Activated T-helper 2 cell treated with anti-CD3 and anti-CD28 coated beads, Interferon-gamma antibody, Interleukin-2, Interleukin-4, amounts not matched to agents 10 μg/mL and 5 μg/mL and 100 μg/mL, durations not matched to agents 14 hours and 24 hours and 36 hours (primary cell): ENCODE measurements around the gene CHST7. TPM values are rescaled to one million over a fixed set of nuclear protein-coding genes. Genes with fewer than 3 reads are reported as not detected.

Experiments
- DNase-seq: peaks from one replicate; pipeline ENCODE4 v3.0.0; 2021; ENCODE audit warnings: low spot score
- H3K27ac Mint-ChIP-seq: one replicate; pipeline ENCODE4 v1.8.0; 2021; ENCODE audit warnings: mixed read lengths
- H3K27me3 Mint-ChIP-seq: one replicate; pipeline ENCODE4 v1.8.0; 2021; ENCODE audit warnings: low read depth, mixed read lengths
- H3K36me3 Mint-ChIP-seq: one replicate; pipeline ENCODE4 v1.8.0; 2021; ENCODE audit warnings: low read depth, mixed read lengths
- H3K4me1 Mint-ChIP-seq: one replicate; pipeline ENCODE4 v1.8.0; 2021; ENCODE audit warnings: low read depth, mixed read lengths
- H3K4me3 Mint-ChIP-seq: one replicate; pipeline ENCODE4 v1.8.0; 2021; ENCODE audit warnings: low read depth, mild to moderate bottlenecking, moderate library complexity, mixed read lengths
- H3K9me3 Mint-ChIP-seq: one replicate; pipeline ENCODE4 v1.8.0; 2021; ENCODE audit warnings: mixed read lengths
- intact Hi-C: fragments of 100-400 bp; cut with micrococcal nuclease; formaldehyde crosslinking; loops from one replicate; pipeline ENCODE4 v1.15.1; 2023
- total RNA-seq: library from RNA; stranded (reverse); gene quantifications from 2 replicates; pipeline ENCODE4 v1.2.3, GENCODE V29; 2022

The CHST7 gene
- total RNA-seq, 1 donor from 2014 or later = 3.8 TPM

DNA sequence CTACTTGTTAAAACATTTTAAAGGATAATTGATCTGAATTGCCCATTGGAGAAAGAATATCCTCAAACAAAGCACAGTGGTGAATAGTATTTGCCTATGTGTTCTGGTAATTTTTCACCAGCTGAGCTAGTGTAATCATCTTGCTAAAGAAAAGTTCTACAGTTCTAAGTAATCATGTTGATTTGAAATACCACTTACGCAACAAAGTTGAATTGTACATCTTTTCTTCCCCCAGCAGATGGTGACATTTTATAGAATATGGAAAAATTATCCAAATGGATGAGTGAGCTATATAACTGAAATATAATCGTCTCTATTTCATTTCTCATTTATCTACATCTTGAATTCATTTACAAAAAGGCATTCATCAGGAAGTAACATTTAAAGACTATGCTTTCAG is 18.6 kb upstream of the CHST7 start:
- DNase-seq = no peak
- H3K27ac Mint-ChIP-seq = no peak overlapping the region

DNA sequence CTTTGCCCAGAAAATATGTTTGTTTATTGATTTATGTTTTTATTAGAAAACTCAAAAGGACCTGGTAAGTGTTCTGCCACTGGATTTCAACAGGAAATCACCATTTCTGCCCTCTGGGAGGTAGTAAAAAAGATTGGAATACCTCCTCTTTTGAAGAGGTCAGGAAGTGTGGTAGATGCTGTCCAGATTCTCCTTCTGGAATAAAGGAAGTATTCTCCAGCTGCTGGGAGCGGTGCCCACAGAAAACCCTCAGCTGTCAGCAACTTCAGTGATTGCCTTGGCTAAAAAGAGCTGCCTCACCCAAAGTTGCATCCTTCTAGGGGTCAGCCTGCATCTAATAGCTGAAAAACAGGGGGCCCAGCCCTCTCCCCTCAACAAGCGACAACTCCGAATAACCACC is 14.5 kb upstream of the CHST7 start:
- no peaks in the 10 kb centered on the region for H3K27me3 Mint-ChIP-seq
- intact Hi-C loops = no loop called here

More for the DNA sequence above, 18.6 kb upstream of the CHST7 start:
- H3K4me1 Mint-ChIP-seq = peaks cover 2% of the 10 kb centered on the region
- H3K9me3 Mint-ChIP-seq = no peaks in the 10 kb centered on the region
- H3K4me3 Mint-ChIP-seq = no peak overlapping the region
- peaks cover 4% of the 10 kb centered on the region for H3K36me3 Mint-ChIP-seq
- no peaks in the 10 kb centered on the region for H3K27me3 Mint-ChIP-seq
- intact Hi-C loops = no loop called here

GRCh38 chrX:46561824-46562657 is 11.5 kb upstream of the CHST7 start:
- Mint-ChIP-seq H3K4me1 (peaks cover 15% of the 10 kb centered on the region), H3K36me3 (no peaks in the 10 kb centered on the region), H3K9me3 (no peaks in the 10 kb centered on the region), H3K27ac (peak overlapping the region; percentile 22), H3K27me3 (no peaks in the 10 kb centered on the region), H3K4me3 (no peak overlapping the region)
- DNase-seq = no peak
- intact Hi-C loops = no loop called here

More for the DNA sequence above, 14.5 kb upstream of the CHST7 start:
- H3K9me3 Mint-ChIP-seq = no peaks in the 10 kb centered on the region
- no peak for DNase-seq
- no peak overlapping the region for H3K4me3 Mint-ChIP-seq
- peaks cover 15% of the 10 kb centered on the region for H3K4me1 Mint-ChIP-seq
- H3K27ac Mint-ChIP-seq = no peak overlapping the region
- no peaks in the 10 kb centered on the region for H3K36me3 Mint-ChIP-seq

DNA sequence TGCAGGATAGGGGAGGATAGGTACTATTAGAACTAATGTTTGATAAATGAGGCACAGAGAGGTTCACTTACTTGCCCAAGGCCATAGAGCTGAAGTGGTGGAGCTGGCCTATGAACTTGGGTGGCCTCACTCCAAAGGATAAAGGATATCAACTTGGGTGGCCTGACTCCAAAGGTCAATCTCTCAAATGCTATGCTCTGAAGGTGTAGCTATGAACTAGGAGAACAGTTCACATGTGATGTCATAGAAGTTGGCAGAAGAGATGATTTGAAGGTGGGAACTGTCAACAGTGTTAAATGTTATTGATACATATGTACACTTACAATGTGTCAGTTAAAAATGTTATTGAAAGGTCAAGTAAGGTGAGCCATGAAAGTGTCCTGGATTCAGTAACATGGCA is 6.2 kb upstream of the CHST7 start:
- no peaks in the 10 kb centered on the region for H3K9me3 Mint-ChIP-seq
- no peaks in the 10 kb centered on the region for H3K27me3 Mint-ChIP-seq
- no peak overlapping the region for H3K27ac Mint-ChIP-seq

GRCh38 chrX:46569621-46570020 is 3.9 kb upstream of the CHST7 start:
- H3K9me3 Mint-ChIP-seq = no peaks in the 10 kb centered on the region
- H3K27ac Mint-ChIP-seq = no peak overlapping the region
- DNase-seq = no peak
- intact Hi-C loops = loop anchor here (10.0 kb wide), 1 partner anchor 225 kb away; no protein-coding TSS in a partner anchor
- no peaks in the 10 kb centered on the region for H3K36me3 Mint-ChIP-seq
- peaks cover 17% of the 10 kb centered on the region for H3K4me1 Mint-ChIP-seq
- H3K27me3 Mint-ChIP-seq = no peaks in the 10 kb centered on the region
- H3K4me3 Mint-ChIP-seq = no peak overlapping the region

More for the DNA sequence above, 6.2 kb upstream of the CHST7 start:
- intact Hi-C loops = no loop called here
- Mint-ChIP-seq H3K4me1 (peaks cover 12% of the 10 kb centered on the region), H3K36me3 (no peaks in the 10 kb centered on the region), H3K4me3 (no peak overlapping the region)
- DNase-seq = no peak

DNA sequence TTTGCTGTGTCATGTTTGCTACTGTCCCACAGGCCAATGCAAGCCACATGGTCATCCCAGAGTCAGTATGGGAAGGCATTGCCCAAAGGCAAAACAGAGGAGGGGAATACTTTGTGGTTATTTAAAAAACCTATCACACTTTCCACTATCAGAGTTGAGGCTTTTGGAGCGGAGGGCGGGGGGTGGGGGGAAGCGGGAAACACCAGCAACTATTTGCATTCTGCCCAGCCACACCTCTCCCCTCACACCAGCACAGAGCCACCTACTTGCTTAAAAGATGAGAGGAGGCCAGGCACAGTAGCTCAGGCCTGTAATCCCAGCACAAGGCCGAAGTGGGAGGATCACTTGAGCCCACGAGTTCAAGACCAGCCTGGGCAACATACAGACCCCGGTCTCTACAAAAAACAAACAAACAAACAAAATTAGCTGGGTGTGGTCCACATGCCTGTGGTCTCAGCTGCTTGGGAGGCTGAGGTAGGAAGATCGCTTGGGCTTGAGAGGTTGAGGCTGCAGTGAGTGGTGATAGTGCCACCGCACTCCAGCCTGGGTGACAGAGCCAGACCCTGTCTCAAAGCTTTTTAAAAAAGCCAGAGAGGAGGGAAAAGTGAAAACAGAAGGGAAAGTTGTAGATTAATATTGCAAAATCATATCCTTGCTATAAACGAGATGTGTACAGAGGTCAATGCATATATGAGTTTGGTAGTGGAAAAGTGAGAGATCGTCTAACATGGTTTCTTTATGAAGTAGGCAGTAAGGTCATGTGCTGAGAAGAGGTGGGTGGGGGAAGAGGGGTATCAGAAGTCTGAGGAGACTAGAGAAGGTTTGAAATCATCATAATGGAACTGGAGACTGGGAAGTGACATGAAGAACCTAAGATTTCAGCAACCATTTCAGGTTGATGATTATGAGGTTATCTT is 1.9 kb upstream of the CHST7 start:
- Mint-ChIP-seq H3K27me3 (no peaks in the 10 kb centered on the region), H3K36me3 (peaks cover 2% of the 10 kb centered on the region), H3K4me3 (peak overlapping the region; percentile 40), H3K4me1 (peaks cover 23% of the 10 kb centered on the region), H3K27ac (peak overlapping the region; percentile 70), H3K9me3 (no peaks in the 10 kb centered on the region)
- no peak for DNase-seq
- intact Hi-C loops = loop anchor here (1.0 to 10.0 kb wide), 5 partner anchors 16 to 223 kb away; partner anchors contain the start of gene ZNF674

- H3K9me3 Mint-ChIP-seq = no peaks in the 10 kb centered on the region
- peaks cover 6% of the 10 kb centered on the region for H3K36me3 Mint-ChIP-seq
- peak overlapping the region; percentile 70 for H3K27ac Mint-ChIP-seq
- no peak for DNase-seq
- peak overlapping the region; percentile 78 for H3K4me3 Mint-ChIP-seq
- peaks cover 29% of the 10 kb centered on the region for H3K4me1 Mint-ChIP-seq
- intact Hi-C loops = loop anchor here (1.0 to 10.0 kb wide), 5 partner anchors 15 to 222 kb away; partner anchors contain the start of gene ZNF674
- H3K27me3 Mint-ChIP-seq = no peaks in the 10 kb centered on the region
These were observed 1.1 kb upstream of the CHST7 start for GRCh38 chrX:46572340-46572936.

DNA sequence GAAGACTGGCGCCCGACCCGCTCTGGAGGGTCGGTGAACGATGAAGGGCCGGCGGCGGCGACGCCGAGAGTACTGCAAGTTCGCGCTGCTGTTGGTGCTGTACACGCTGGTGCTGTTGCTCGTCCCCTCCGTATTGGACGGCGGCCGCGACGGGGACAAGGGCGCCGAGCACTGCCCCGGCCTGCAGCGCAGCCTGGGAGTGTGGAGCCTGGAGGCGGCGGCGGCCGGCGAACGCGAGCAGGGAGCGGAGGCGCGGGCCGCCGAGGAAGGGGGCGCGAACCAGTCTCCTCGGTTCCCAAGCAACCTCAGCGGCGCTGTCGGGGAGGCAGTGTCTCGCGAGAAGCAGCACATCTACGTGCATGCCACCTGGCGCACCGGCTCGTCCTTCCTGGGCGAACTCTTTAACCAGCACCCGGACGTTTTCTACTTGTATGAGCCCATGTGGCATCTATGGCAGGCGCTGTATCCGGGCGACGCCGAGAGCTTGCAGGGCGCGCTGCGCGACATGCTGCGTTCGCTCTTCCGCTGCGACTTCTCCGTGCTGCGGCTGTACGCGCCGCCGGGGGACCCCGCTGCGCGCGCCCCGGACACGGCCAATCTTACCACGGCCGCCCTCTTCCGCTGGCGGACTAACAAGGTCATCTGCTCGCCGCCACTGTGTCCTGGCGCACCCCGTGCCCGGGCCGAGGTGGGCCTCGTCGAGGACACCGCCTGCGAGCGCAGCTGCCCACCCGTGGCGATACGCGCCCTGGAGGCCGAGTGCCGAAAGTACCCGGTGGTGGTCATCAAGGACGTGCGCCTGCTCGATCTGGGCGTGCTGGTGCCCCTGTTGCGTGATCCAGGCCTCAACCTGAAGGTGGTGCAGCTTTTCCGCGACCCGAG is 568 bp downstream of the CHST7 start:
- peak overlapping the region; percentile 42 for H3K27ac Mint-ChIP-seq
- peaks cover 14% of the 10 kb centered on the region for H3K36me3 Mint-ChIP-seq
- peak overlapping the region; percentile 78 for H3K4me3 Mint-ChIP-seq
- no peaks in the 10 kb centered on the region for H3K27me3 Mint-ChIP-seq
- peak; percentile 55 for DNase-seq
- H3K9me3 Mint-ChIP-seq = no peaks in the 10 kb centered on the region
- intact Hi-C loops = loop anchor here (2.0 to 10.0 kb wide), 2 partner anchors 55 to 221 kb away; no protein-coding TSS in a partner anchor
- H3K4me1 Mint-ChIP-seq = peaks cover 32% of the 10 kb centered on the region

DNA sequence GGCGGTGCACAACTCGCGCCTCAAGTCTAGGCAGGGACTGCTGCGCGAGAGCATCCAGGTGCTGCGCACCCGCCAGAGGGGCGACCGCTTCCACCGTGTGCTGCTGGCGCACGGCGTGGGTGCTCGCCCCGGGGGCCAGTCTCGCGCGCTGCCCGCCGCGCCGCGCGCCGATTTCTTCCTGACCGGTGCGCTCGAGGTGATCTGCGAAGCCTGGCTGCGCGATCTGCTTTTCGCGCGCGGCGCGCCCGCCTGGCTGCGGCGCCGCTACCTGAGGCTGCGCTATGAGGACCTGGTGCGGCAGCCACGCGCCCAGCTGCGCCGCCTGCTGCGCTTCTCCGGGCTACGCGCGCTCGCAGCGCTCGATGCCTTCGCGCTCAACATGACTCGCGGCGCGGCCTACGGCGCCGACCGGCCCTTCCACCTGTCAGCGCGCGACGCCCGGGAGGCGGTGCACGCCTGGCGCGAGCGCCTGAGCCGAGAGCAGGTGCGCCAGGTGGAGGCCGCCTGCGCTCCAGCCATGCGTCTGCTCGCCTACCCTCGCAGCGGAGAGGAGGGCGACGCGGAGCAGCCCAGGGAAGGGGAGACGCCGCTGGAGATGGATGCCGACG is 1.3 kb downstream of the CHST7 start:
- intact Hi-C loops = loop anchor here (10.0 kb wide), 1 partner anchor 220 kb away; no protein-coding TSS in a partner anchor
- DNase-seq = peak; percentile 33
- H3K9me3 Mint-ChIP-seq = no peaks in the 10 kb centered on the region
- H3K27me3 Mint-ChIP-seq = no peaks in the 10 kb centered on the region
- peaks cover 37% of the 10 kb centered on the region for H3K4me1 Mint-ChIP-seq
- H3K4me3 Mint-ChIP-seq = peak overlapping the region; percentile 78
- peaks cover 14% of the 10 kb centered on the region for H3K36me3 Mint-ChIP-seq
- no peak overlapping the region for H3K27ac Mint-ChIP-seq

- no peak overlapping the region for H3K27ac Mint-ChIP-seq
- peaks cover 18% of the 10 kb centered on the region for H3K36me3 Mint-ChIP-seq
- H3K27me3 Mint-ChIP-seq = no peaks in the 10 kb centered on the region
- H3K4me3 Mint-ChIP-seq = peak overlapping the region; percentile 66
- no peak for DNase-seq
- H3K9me3 Mint-ChIP-seq = no peaks in the 10 kb centered on the region
- H3K4me1 Mint-ChIP-seq = peaks cover 37% of the 10 kb centered on the region
- intact Hi-C loops = loop anchor here (10.0 kb wide), 1 partner anchor 219 kb away; no protein-coding TSS in a partner anchor
These were observed 2.0 kb downstream of the CHST7 start for GRCh38 chrX:46575586-46575985.

- Mint-ChIP-seq H3K27me3 (no peaks in the 10 kb centered on the region), H3K9me3 (no peaks in the 10 kb centered on the region), H3K4me3 (peak overlapping the region; percentile 66), H3K36me3 (peaks cover 18% of the 10 kb centered on the region), H3K27ac (no peak overlapping the region), H3K4me1 (peaks cover 37% of the 10 kb centered on the region)
- intact Hi-C loops = loop anchor here (10.0 kb wide), 1 partner anchor 219 kb away; no protein-coding TSS in a partner anchor
- no peak for DNase-seq
These were observed 2.4 kb downstream of the CHST7 start for GRCh38 chrX:46575991-46576392.
